HEK293 (cell line): Measurements from ENCODE around the gene GJD3.

Experiments
- FEZF1 ChIP-seq: fragments of 450-650 bp; formaldehyde crosslinking; IDR thresholded peaks from 2 replicates; pipeline ENCODE4 v1.5.1; 2016; ENCODE audit warnings: missing biosample characterization, missing genetic modification characterization
- HOXD13 ChIP-seq: sonication (generic); formaldehyde crosslinking; IDR thresholded peaks from 2 replicates; pipeline ENCODE4 v1.8.0; 2022; ENCODE audit warnings: missing genetic modification reagents, borderline replicate concordance
- KLF1 ChIP-seq: fragments of 450-650 bp; formaldehyde crosslinking; IDR thresholded peaks from 2 replicates; pipeline ENCODE4 v1.5.1; 2016; ENCODE audit warnings: missing biosample characterization, missing genetic modification characterization
- PRDM1 ChIP-seq: fragments of 450-650 bp; formaldehyde crosslinking; IDR thresholded peaks from 2 replicates; pipeline ENCODE4; 2016; ENCODE audit warnings: missing biosample characterization, missing genetic modification characterization
- SCRT2 ChIP-seq: fragments of 450-650 bp; formaldehyde crosslinking; IDR thresholded peaks from 2 replicates; pipeline ENCODE4 v1.5.1; 2016; ENCODE audit warnings: missing biosample characterization, missing genetic modification characterization
- SP7 ChIP-seq: fragments of 450-650 bp; formaldehyde crosslinking; IDR thresholded peaks from 2 replicates; pipeline ENCODE4 v1.5.1; 2016; ENCODE audit warnings: missing biosample characterization, missing genetic modification characterization
- TRIM28 ChIP-seq: IDR thresholded peaks from 2 replicates; pipeline ENCODE4 v1.6.1; 2011; ENCODE audit warnings: low read length, control low read depth, borderline replicate concordance
- ZBTB10 ChIP-seq: fragments of 450-650 bp; formaldehyde crosslinking; IDR thresholded peaks from 2 replicates; pipeline ENCODE4 v1.5.1; 2016; ENCODE audit warnings: missing biosample characterization, missing genetic modification characterization
- ZBTB21 ChIP-seq: fragments of 450-650 bp; formaldehyde crosslinking; IDR thresholded peaks from 2 replicates; pipeline ENCODE4 v1.5.1; 2017; ENCODE audit warnings: missing biosample characterization, missing genetic modification characterization
- ZEB2 ChIP-seq: fragments of 450-650 bp; formaldehyde crosslinking; IDR thresholded peaks from 2 replicates; pipeline ENCODE4 v1.5.1; 2016; ENCODE audit warnings: missing biosample characterization, missing genetic modification characterization
- ZNF132 ChIP-seq: fragments of 450-650 bp; formaldehyde crosslinking; IDR thresholded peaks from 2 replicates; pipeline ENCODE4 v1.5.1; 2017; ENCODE audit warnings: missing biosample characterization, missing genetic modification characterization, borderline replicate concordance
- ZNF155 ChIP-seq: fragments of 450-650 bp; formaldehyde crosslinking; IDR thresholded peaks from 2 replicates; pipeline ENCODE4 v1.5.1; 2016; ENCODE audit warnings: missing biosample characterization, missing genetic modification characterization
- ZNF174 ChIP-seq: fragments of 450-650 bp; formaldehyde crosslinking; IDR thresholded peaks from 2 replicates; pipeline ENCODE4 v1.5.0; 2017; ENCODE audit warnings: missing biosample characterization, mild to moderate bottlenecking, missing genetic modification characterization
- ZNF221 ChIP-seq: fragments of 450-650 bp; formaldehyde crosslinking; IDR thresholded peaks from 2 replicates; pipeline ENCODE4 v1.5.1; 2017; ENCODE audit warnings: missing biosample characterization, missing genetic modification characterization, borderline replicate concordance
- ZNF248 ChIP-seq: fragments of 450-650 bp; formaldehyde crosslinking; IDR thresholded peaks from 2 replicates; pipeline ENCODE4 v1.5.1; 2017; ENCODE audit warnings: missing biosample characterization, missing genetic modification characterization
- ZNF398 ChIP-seq: fragments of 450-650 bp; formaldehyde crosslinking; IDR thresholded peaks from 2 replicates; pipeline ENCODE4 v1.5.1; 2017; ENCODE audit warnings: missing biosample characterization, missing genetic modification characterization
- ZNF404 ChIP-seq: fragments of 450-650 bp; formaldehyde crosslinking; IDR thresholded peaks from 2 replicates; pipeline ENCODE4 v1.5.1; 2017; ENCODE audit warnings: missing biosample characterization, missing genetic modification characterization
- ZNF48 ChIP-seq: fragments of 450-650 bp; formaldehyde crosslinking; IDR thresholded peaks from 2 replicates; pipeline ENCODE4 v1.5.1; 2016; ENCODE audit warnings: missing biosample characterization, missing genetic modification characterization
- ZNF549 ChIP-seq: fragments of 450-650 bp; IDR thresholded peaks from 2 replicates; pipeline ENCODE4 v1.5.1; 2018; ENCODE audit warnings: missing biosample characterization, missing genetic modification characterization, mild to moderate bottlenecking, inconsistent platforms, moderate library complexity
- ZNF555 ChIP-seq: fragments of 450-650 bp; formaldehyde crosslinking; conservative IDR thresholded peaks from 2 replicates; pipeline ENCODE4 v1.5.1; 2017; ENCODE audit warnings: missing biosample characterization, mild to moderate bottlenecking, missing genetic modification characterization, inconsistent platforms
- ZNF560 ChIP-seq: fragments of 450-650 bp; formaldehyde crosslinking; IDR thresholded peaks from 2 replicates; pipeline ENCODE4 v1.5.1; 2017; ENCODE audit warnings: missing biosample characterization, missing genetic modification characterization, borderline replicate concordance
- ZNF610 ChIP-seq: fragments of 450-650 bp; formaldehyde crosslinking; IDR thresholded peaks from 2 replicates; pipeline ENCODE4 v1.5.1; 2016; ENCODE audit warnings: missing biosample characterization, missing genetic modification characterization, borderline replicate concordance
- ZNF621 ChIP-seq: fragments of 450-650 bp; formaldehyde crosslinking; IDR thresholded peaks from 2 replicates; pipeline ENCODE4 v1.5.1; 2017; ENCODE audit warnings: missing biosample characterization, missing genetic modification characterization
- ZNF660 ChIP-seq: fragments of 450-650 bp; IDR thresholded peaks from 2 replicates; pipeline ENCODE4 v1.5.1; 2018; ENCODE audit warnings: missing biosample characterization, mild to moderate bottlenecking, missing genetic modification characterization
- ZNF670 ChIP-seq: fragments of 450-650 bp; formaldehyde crosslinking; IDR thresholded peaks from 2 replicates; pipeline ENCODE4 v1.5.1; 2016; ENCODE audit warnings: missing biosample characterization, missing genetic modification characterization, low read depth
- ZNF830 ChIP-seq: fragments of 450-650 bp; IDR thresholded peaks from 2 replicates; pipeline ENCODE4 v1.5.0; 2018; ENCODE audit warnings: missing biosample characterization, missing genetic modification characterization, low read depth, mild to moderate bottlenecking, moderate library complexity
- ZNF837 ChIP-seq: fragments of 450-650 bp; formaldehyde crosslinking; IDR thresholded peaks from 2 replicates; pipeline ENCODE4 v1.5.1; 2016; ENCODE audit warnings: missing biosample characterization, missing genetic modification characterization
- ZSCAN18 ChIP-seq: fragments of 450-650 bp; formaldehyde crosslinking; IDR thresholded peaks from 2 replicates; pipeline ENCODE4 v1.5.1; 2016; ENCODE audit warnings: missing biosample characterization, missing genetic modification characterization
- ZSCAN23 ChIP-seq: fragments of 450-650 bp; formaldehyde crosslinking; IDR thresholded peaks from 2 replicates; pipeline ENCODE4 v1.5.1; 2016; ENCODE audit warnings: missing biosample characterization, missing genetic modification characterization
- TF ChIP-seq, protein P1 (sequence below): fragments of 450-650 bp; formaldehyde crosslinking; IDR thresholded peaks from 2 replicates; pipeline ENCODE4 v1.5.1; 2016; ENCODE audit warnings: missing biosample characterization, missing genetic modification characterization
- TF ChIP-seq, protein P2 (sequence below): fragments of 450-650 bp; formaldehyde crosslinking; IDR thresholded peaks from 2 replicates; pipeline ENCODE4 v1.5.1; 2016; ENCODE audit warnings: missing biosample characterization, missing genetic modification characterization

The GJD3 gene

GRCh38 chr17:40355123-40355803 lies 9.3 kb downstream of the GJD3 start (continued):
- no peak for TF ChIP-seq ZNF555 (tag by site-specific recombination)
- TF ChIP-seq ZBTB10 (tag by site-specific recombination): no peak; the same call in 1 of the 2 replicates
- TF ChIP-seq TRIM28: no peak
- TF ChIP-seq SP7 (tag by site-specific recombination): peak; percentile 48; the same call in 1 of the 2 replicates
- TF ChIP-seq, protein P1, sequence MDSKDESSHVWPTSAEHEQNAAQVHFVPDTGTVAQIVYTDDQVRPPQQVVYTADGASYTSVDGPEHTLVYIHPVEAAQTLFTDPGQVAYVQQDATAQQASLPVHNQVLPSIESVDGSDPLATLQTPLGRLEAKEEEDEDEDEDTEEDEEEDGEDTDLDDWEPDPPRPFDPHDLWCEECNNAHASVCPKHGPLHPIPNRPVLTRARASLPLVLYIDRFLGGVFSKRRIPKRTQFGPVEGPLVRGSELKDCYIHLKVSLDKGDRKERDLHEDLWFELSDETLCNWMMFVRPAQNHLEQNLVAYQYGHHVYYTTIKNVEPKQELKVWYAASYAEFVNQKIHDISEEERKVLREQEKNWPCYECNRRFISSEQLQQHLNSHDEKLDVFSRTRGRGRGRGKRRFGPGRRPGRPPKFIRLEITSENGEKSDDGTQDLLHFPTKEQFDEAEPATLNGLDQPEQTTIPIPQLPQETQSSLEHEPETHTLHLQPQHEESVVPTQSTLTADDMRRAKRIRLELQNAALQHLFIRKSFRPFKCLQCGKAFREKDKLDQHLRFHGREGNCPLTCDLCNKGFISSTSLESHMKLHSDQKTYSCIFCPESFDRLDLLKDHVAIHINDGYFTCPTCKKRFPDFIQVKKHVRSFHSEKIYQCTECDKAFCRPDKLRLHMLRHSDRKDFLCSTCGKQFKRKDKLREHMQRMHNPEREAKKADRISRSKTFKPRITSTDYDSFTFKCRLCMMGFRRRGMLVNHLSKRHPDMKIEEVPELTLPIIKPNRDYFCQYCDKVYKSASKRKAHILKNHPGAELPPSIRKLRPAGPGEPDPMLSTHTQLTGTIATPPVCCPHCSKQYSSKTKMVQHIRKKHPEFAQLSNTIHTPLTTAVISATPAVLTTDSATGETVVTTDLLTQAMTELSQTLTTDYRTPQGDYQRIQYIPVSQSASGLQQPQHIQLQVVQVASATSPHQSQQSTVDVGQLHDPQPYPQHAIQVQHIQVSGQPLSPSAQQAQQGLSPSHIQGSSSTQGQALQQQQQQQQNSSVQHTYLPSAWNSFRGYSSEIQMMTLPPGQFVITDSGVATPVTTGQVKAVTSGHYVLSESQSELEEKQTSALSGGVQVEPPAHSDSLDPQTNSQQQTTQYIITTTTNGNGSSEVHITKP (tag by site-specific recombination): no peak; the same call in 1 of the 2 replicates
- no peak for TF ChIP-seq ZNF830
- TF ChIP-seq ZNF560 (tag by site-specific recombination): no peak
- no peak for TF ChIP-seq FEZF1 (tag by site-specific recombination)
- TF ChIP-seq ZNF660 (tag by site-specific recombination): peak; percentile 43; the same call in 1 of the 2 replicates
- TF ChIP-seq ZNF48: no peak
- TF ChIP-seq KLF1 (tag by site-specific recombination): no peak
- TF ChIP-seq ZNF670 (tag by site-specific recombination): no peak
- no peak for TF ChIP-seq ZNF621 (tag by site-specific recombination)
- TF ChIP-seq ZSCAN18 (tag by site-specific recombination): no peak
- no peak for TF ChIP-seq ZNF549 (tag by site-specific recombination)
- TF ChIP-seq SCRT2 (tag by site-specific recombination): no peak
- TF ChIP-seq ZNF404 (tag by site-specific recombination): no peak
- no peak for TF ChIP-seq ZNF248
- TF ChIP-seq ZNF837: no peak
- no peak for TF ChIP-seq PRDM1 (tag by site-specific recombination)
- no peak for TF ChIP-seq ZSCAN23 (tag by site-specific recombination)
- TF ChIP-seq ZNF398 (tag by site-specific recombination): no peak
- no peak for TF ChIP-seq ZBTB21 (tag by site-specific recombination)
- TF ChIP-seq HOXD13: no peak
- TF ChIP-seq ZNF174 (tag by site-specific recombination): no peak
- TF ChIP-seq, protein P2, sequence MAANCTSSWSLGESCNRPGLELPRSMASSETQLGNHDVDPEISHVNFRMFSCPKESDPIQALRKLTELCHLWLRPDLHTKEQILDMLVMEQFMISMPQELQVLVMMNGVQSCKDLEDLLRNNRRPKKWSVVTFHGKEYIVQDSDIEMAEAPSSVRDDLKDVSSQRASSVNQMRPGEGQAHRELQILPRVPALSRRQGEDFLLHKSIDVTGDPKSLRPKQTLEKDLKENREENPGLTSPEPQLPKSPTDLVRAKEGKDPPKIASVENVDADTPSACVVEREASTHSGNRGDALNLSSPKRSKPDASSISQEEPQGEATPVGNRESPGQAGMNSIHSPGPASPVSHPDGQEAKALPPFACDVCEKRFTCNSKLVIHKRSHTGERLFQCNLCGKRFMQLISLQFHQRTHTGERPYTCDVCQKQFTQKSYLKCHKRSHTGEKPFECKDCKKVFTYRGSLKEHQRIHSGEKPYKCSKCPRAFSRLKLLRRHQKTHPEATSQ (tag by site-specific recombination): no peak
- no peak for TF ChIP-seq ZNF155 (tag by site-specific recombination)
- TF ChIP-seq ZNF221 (tag by site-specific recombination): no peak
- TF ChIP-seq ZEB2 (tag by site-specific recombination): no peak
- TF ChIP-seq ZNF132 (tag by site-specific recombination): no peak
- no peak for TF ChIP-seq ZNF610
